ENCODE results near the gene MUC5AC.

Gene MUC5AC

GRCh38 chr11:1227551-1228100 lies 69.9 kb downstream of the MUC5AC start:
- no peak for DNase-seq

GRCh38 chr11:1228101-1228821 lies 70.5 kb downstream of the MUC5AC start:
- no peak for DNase-seq

DNA sequence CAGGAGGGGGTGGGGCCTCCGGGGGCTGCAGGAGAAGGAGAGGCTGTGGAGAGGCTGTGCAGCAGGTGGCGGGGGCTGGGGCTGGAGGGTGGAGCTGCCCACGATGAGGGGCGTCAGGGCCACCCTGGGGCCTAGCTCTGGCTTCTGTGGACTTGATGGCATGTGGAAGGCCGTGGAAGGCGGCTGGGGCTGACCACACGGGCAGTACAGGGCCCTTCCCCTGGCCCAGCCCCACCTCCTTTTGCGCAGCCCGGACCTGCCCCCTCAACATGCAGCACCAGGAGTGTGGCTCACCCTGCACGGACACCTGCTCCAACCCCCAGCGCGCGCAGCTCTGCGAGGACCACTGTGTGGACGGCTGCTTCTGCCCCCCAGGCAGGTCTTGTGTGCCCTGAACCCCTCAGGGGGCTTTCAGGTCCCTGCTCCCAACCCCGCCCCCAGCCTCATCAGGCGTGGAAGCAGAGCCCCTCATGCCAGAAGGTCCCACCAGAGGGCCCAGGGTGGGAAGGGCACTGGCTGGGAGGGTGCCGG lies 71.2 kb downstream of the MUC5AC start:
- DNase-seq, result no peak

GRCh38 chr11:1229471-1230120 lies 71.8 kb downstream of the MUC5AC start:
- no peak for DNase-seq

- no peak for DNase-seq
Measured at GRCh38 chr11:1230121-1230455, 72.3 kb downstream of the MUC5AC start.

- DNase-seq, result no peak
Measured at GRCh38 chr11:1230456-1231395, 73.0 kb downstream of the MUC5AC start.

DNA sequence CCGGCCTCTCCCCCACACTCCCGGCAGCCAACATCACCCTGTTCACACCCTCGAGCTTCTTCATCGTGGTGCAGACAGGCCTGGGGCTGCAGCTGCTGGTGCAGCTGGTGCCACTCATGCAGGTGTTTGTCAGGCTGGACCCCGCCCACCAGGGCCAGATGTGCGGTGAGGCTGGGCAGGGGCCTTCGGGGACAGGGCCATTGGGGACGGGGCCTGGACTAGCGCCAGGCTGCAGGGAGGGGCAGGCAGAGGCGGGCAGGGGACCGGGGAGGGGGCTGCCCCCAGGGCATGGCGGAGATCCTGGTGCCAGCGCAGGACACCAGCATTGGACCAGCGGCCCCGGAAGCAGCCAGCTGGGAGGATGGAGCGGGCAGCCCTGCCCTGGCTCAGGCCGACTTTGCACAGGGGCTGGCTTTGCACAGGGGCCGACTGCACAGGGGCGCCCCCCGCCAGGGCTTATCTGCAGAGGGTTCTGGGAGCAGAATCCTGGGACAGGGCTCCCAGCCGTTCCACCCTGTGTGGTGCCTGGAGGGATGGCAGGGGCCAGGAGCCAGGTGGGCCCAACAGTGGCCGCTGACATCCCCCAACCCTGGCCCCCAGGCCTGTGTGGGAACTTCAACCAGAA lies 73.8 kb downstream of the MUC5AC start:
- no peak for DNase-seq

GRCh38 chr11:1232021-1232882 lies 74.5 kb downstream of the MUC5AC start:
- DNase-seq, result no peak

GRCh38 chr11:1232883-1233321 lies 75.1 kb downstream of the MUC5AC start:
- no peak for DNase-seq

DNA sequence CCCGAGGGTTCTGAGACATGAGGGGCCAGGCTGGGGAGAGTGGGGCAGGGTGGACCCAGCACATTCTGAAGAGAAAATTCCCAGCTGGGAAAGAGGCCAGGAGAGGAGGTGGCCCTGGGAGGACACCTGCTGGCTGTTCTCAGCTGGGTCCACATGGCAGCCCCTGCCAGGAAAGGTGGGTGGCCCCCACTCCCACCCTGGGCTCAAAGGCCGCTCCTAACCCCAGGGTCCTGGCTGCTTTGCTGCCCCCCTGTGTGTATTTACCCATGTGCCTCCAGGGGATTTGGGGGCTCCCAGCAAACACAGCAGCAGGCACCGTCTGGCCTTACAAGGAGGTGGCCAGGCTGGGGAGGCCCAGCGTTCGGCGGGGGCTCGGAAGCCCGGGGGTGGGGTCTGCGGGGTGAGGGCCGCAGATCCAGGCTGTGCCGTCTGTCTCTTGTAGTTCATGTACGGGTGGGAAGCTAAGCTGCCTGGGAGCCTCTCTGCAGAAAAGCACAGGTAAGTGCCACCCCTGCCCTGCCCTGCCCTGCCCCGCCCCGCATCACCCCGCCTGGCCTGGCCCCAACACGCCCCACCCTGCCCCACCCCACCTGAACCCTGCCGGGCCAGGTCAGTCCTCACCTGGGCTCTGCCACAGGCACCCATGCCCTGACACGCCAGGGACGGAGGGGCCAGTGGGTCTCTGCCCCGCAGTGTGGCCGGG lies 75.7 kb downstream of the MUC5AC start:
- DNase-seq, result no peak

DNA sequence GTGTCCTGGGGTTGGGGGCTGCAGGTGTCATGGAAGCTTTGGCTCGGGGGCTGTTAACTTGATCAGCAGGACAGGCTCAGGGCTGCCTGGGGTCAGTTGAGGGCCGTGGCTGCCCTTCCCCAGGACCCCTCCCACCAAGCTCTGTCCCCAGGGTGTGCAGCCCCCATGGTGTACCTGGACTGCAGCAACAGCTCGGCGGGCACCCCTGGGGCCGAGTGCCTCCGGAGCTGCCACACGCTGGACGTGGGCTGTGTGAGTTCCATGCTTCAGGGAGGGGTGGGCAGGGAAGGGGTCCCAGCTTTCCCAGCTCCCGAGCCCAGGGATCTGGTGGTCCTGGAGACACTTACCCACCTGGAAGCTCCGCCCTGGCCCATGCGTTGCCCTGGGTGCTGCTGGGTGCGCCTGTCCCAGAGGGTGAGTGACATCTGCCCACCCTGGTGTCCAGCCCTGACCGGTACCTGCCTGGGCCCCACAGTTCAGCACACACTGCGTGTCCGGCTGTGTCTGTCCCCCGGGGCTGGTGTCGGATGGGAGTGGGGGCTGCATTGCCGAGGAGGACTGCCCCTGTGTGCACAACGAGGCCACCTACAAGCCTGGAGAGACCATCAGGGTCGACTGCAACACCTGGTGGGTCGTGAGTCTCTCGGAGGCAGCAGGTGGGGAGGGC lies 76.4 kb downstream of the MUC5AC start:
- no peak for DNase-seq

- no peak for DNase-seq
Measured at GRCh38 chr11:1234771-1235305, 77.1 kb downstream of the MUC5AC start.

DNA sequence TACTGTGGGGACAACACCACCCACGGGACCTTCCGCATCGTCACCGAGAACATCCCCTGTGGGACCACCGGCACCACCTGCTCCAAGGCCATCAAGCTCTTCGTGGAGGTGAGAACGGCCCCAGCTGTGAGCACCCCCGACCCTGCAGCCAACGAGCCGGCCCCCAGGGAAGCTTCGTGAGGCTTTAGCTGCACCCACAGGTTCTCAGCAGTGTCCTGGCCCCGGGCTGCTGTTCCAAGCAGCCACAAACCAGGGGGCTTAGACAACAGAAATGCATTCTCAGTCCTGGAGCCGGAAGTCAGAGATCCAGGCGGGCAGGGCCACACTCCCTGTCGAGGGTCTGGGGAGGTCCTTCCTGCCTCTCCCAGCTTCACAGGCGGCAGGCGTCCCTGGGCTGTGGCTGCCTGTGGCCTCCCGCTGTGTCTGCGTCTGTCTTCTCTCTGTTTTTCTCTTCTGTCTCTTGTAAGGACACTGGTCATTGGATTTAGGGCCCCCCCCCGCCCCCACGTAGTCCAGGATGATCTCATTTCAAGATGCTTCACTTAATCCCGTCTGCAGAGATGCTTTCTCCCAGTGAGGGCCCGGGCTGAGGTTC lies 77.7 kb downstream of the MUC5AC start:
- no peak for DNase-seq

DNA sequence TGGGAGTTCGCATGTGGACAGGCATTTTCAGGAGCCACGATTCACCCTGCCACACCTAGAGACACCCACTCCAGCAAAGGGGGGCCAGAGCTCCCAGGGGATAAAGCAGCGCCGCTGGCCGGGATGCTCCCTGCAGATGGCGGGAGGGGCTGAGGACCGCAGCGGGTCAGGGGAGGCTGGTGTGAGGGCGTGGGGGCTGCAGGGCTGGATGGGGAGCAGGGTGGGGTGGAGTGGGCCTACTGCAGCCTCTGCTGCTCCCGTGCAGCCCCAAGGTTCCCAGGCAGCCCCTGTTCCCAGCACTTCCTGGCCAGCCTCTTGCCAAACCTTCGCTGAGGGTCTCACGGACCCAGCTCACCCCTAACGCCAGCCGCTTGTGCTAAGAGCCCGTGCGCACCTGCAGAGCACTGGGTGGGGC lies 78.2 kb downstream of the MUC5AC start:
- DNase-seq, result no peak

- DNase-seq, result no peak
Measured at GRCh38 chr11:1236316-1237127, 78.8 kb downstream of the MUC5AC start.

DNA sequence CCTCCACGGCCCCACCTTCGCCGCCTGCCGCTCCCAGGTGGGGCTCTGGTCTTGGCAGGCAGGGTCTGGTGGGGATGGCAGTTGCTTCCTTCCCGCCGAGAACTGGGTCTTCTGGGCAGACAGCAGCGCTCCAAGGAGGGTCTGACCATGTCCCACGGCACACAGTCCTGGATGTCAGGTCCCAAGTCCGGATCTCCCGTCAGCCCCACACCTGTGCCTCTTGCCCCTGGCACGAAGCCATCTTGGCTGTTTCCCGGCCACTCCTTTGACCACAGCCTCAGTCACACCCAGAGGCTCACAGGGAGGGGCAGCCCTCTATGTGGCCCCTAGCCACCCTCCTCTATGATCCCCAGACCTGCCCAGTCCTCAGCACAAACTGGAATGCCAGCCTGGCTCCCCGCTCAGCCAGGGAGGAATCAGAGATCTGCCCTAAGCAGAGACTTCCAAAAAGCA lies 79.4 kb downstream of the MUC5AC start:
- no peak for DNase-seq

DNA sequence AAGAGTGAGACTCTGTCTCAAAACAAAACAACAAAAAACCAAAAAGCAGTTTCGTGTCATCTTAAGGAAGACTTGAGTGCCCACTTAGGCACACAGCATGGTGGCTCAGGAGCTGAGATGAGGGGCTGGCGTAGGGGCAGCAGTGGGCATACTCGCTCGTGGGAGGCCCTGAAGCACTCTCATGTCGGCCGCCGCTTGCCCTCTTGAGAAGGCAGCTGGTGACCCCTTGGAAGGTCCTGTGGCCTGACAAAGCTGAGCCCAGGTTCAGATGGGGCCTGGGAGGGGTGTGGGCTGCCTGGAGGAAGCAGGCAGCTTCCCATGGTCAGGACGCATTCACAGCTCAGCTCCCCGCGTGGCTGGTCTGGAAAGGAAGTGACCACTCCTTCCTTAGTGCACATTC lies 80.1 kb downstream of the MUC5AC start:
- DNase-seq, result no peak

DNA sequence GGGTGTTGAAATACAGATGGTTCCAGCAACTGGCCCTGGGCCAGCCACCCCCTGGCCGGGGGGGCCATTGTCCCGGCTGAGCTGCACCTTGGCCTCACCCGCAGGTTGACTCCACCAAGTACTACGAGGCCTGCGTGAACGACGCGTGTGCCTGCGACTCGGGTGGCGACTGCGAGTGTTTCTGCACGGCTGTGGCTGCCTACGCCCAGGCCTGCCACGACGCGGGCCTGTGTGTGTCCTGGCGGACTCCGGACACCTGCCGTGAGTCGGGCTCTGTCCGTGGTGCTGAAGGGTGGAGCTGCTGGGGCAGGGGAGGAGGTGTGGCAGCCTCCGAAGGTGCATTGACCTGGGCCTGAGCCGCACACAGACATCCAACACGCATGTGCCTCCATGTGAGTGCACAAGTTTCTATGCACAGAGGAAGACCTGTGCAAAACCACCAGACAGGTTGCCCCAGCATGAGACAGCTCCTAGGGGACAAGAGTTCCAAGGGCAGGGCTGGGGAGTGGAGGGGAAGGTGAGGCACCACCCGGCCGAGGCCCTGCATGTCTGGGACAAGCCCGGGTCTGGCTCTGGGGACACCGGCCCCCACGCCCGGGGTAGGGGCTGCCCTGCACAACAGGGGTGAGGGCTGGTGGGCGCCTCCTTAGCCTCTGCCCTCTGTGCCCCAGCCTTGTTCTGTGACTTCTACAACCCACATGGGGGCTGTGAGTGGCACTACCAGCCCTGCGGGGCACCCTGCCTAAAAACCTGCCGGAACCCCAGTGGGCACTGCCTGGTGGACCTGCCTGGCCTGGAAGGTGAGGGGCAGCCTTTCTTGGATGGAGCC lies 81.2 kb downstream of the MUC5AC start:
- DNase-seq, result no peak
